Lower leg skin (tissue), 4 donors: ENCODE measurements around the gene BOD1L1. TPM values are rescaled to one million over a fixed set of nuclear protein-coding genes. Genes with fewer than 3 reads are reported as not detected.

Experiments
- DNase-seq, 2 donors: peaks; one replicate each; pipeline ENCODE4 v3.0.0-alpha.2; 2019; ENCODE audit warnings: low spot score in 2 of 2
- H3K4me3 ChIP-seq: fragments of 200-600 bp; sonication (generic); 2 replicates; pipeline ENCODE4 v1.5.1; 2017; ENCODE audit warnings: mild to moderate bottlenecking, low read depth; ENCODE audit not compliant: poor library complexity, severe bottlenecking
- CTCF ChIP-seq, 3 donors: fragments of 450-650 bp; IDR thresholded peaks; one replicate each; pipeline ENCODE4 v1.5.1; 2016; ENCODE audit warnings: antibody characterized with exemption in 3 of 3, mild to moderate bottlenecking in 3 of 3, moderate library complexity in 2 of 3
- POLR2A ChIP-seq, 2 donors: fragments of 450-650 bp; IDR thresholded peaks; one replicate each; pipeline ENCODE4 v1.6.1; 2016 to 2017; ENCODE audit warnings: antibody characterized with exemption in 2 of 2, mild to moderate bottlenecking in 1 of 2, moderate library complexity in 1 of 2
- WGBS, 2 donors: methylation state at CpG; one replicate each; pipeline ENCODE4 v1.1.5; 2018; 5-methylcytosine and 5-hydroxymethylcytosine counted together
- intact Hi-C: fragments of 100-400 bp; cut with DNase I; formaldehyde crosslinking; loops from one replicate; pipeline ENCODE4 v1.15.0; 2023; ENCODE audit warnings: low total_unique reads
- total RNA-seq, 4 donors: library from RNA; depleted of rRNA; stranded (reverse); fragments of >200 nt; gene quantifications; one replicate each; pipeline ENCODE4 v1.1.0, GENCODE V29; 2016

BOD1L1 gene
- total RNA-seq, 4 donors from 2014 or later = 25.3 to 32.7 (median 30.6) TPM

GRCh38 chr4:13539619-13540445 is 87.7 kb downstream of the BOD1L1 start:
- 15 to 16% methylated on average over 42 of the region's 42 CpGs for WGBS, 2 donors
- intact Hi-C loops = loop anchor here (10.0 kb wide), 1 partner anchor 805 kb away; no protein-coding TSS in a partner anchor
- TF ChIP-seq CTCF (IDR thresholded peaks at IDR 0.05) (no peak), POLR2A (IDR thresholded peaks at IDR 0.05) (no peak)
- DNase-seq = no peak
- no peak overlapping the region for H3K4me3 ChIP-seq

- no peak for TF ChIP-seq CTCF (IDR thresholded peaks at IDR 0.05)
- TF ChIP-seq POLR2A (IDR thresholded peaks at IDR 0.05) = no peak
- H3K4me3 ChIP-seq = no peak overlapping the region
- 7 to 9% methylated on average over 23 of the region's 23 CpGs for WGBS, 2 donors
- no peak for DNase-seq
- intact Hi-C loops = no loop called here
Measured at GRCh38 chr4:13539047-13539618, 88.4 kb downstream of the BOD1L1 start.

DNA sequence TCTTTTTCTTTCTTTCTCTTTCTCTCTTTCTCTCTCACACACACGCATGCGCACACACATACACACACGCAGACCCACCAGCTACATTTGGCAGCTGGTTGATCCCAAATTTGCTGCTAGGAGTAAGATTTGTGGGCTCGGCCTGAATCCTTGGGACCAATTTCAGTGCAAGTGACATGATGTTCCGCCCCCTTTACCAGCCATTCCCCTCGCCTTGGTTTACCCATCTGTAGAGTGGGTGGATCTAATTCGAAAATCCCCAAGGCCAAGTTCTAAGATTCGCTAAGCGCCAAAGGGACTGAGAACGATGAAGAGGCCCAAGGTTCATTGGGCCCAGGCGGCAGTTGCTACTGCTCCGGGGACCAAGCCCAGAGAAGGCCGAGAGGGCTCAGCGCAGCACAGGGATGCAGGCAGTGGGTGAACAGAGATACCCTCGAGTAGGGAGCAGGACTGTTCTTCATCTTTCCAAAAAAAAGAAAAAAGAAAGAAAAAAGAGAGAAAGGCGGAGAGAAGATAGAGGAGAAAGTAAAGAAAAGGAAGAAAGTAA is 89.0 kb downstream of the BOD1L1 start:
- H3K4me3 ChIP-seq = no peak overlapping the region
- no peak for DNase-seq
- no peak for TF ChIP-seq CTCF (IDR thresholded peaks at IDR 0.05)
- no peak for TF ChIP-seq POLR2A (IDR thresholded peaks at IDR 0.05)
- WGBS, 2 donors = 25 to 28% methylated on average over 16 of the region's 16 CpGs
- intact Hi-C loops = no loop called here

DNA sequence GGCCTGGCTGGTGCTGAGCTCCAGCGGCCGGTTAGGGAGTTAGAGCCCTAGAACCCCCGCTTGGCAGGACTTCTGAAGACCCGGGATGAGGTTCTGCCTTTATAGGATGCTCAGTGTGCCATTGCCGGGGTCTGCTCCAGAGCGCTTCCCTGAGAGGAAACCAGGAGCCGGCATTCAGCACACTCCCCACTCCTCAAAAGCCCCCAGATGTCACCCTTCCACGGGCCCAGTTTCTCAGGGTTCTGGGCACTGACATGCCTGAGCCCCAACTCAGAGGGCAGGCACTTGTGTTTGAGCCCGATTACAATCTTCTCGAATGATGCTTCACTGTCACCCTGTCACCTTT is 89.7 kb downstream of the BOD1L1 start:
- intact Hi-C loops = no loop called here
- 14 to 18% methylated on average over 7 to 10 of the region's 10 CpGs for WGBS, 2 donors
- no peak overlapping the region for H3K4me3 ChIP-seq
- TF ChIP-seq POLR2A (IDR thresholded peaks at IDR 0.05) = no peak
- no peak for TF ChIP-seq CTCF (IDR thresholded peaks at IDR 0.05)
- no peak for DNase-seq

GRCh38 chr4:13537011-13537831 is 90.3 kb downstream of the BOD1L1 start:
- intact Hi-C loops = no loop called here
- H3K4me3 ChIP-seq = no peak overlapping the region
- 21 to 24% methylated on average over 33 to 34 of the region's 34 CpGs for WGBS, 2 donors
- no peak for DNase-seq
- TF ChIP-seq CTCF (IDR thresholded peaks at IDR 0.05) (no peak), POLR2A (IDR thresholded peaks at IDR 0.05) (no peak)
